ENCODE data around the gene NDOR1. TPM values are rescaled to one million over a fixed set of nuclear protein-coding genes. Genes with fewer than 3 reads are reported as not detected.

The NDOR1 gene
- total RNA-seq, 4 donors from 2014 or later = 6.5 to 12.3 (median 8.0) TPM

- Histone ChIP-seq H3K36me3 (peaks cover 0 to 37% (median 13%) of the 10 kb centered on the region in 4 donors), H3K4me3 (no peak overlapping the region), H3K27me3 (no peaks in the 10 kb centered on the region), H3K27ac (replicated peaks in 1 of 4) (no peak overlapping the region), H3K9me3 (no peaks in the 10 kb centered on the region), H3K4me1 (peaks cover 4 to 20% (median 13%) of the 10 kb centered on the region in 4 donors)
- 88% methylated on average over 13 of the region's 22 CpGs for WGBS
- TF ChIP-seq, protein P1, sequence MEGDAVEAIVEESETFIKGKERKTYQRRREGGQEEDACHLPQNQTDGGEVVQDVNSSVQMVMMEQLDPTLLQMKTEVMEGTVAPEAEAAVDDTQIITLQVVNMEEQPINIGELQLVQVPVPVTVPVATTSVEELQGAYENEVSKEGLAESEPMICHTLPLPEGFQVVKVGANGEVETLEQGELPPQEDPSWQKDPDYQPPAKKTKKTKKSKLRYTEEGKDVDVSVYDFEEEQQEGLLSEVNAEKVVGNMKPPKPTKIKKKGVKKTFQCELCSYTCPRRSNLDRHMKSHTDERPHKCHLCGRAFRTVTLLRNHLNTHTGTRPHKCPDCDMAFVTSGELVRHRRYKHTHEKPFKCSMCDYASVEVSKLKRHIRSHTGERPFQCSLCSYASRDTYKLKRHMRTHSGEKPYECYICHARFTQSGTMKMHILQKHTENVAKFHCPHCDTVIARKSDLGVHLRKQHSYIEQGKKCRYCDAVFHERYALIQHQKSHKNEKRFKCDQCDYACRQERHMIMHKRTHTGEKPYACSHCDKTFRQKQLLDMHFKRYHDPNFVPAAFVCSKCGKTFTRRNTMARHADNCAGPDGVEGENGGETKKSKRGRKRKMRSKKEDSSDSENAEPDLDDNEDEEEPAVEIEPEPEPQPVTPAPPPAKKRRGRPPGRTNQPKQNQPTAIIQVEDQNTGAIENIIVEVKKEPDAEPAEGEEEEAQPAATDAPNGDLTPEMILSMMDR (IDR thresholded peaks at IDR 0.05) = no peak
- TF ChIP-seq POLR2A (IDR thresholded peaks at IDR 0.05; ENCODE audit: low read depth) = no peak
- DNase-seq (ENCODE audit: extremely low spot score) = no peak
- intact Hi-C loops (cut with DNase I) = no loop called here
Observed at GRCh38 chr9:137215196-137215986, 9.9 kb downstream of the NDOR1 start.

DNA sequence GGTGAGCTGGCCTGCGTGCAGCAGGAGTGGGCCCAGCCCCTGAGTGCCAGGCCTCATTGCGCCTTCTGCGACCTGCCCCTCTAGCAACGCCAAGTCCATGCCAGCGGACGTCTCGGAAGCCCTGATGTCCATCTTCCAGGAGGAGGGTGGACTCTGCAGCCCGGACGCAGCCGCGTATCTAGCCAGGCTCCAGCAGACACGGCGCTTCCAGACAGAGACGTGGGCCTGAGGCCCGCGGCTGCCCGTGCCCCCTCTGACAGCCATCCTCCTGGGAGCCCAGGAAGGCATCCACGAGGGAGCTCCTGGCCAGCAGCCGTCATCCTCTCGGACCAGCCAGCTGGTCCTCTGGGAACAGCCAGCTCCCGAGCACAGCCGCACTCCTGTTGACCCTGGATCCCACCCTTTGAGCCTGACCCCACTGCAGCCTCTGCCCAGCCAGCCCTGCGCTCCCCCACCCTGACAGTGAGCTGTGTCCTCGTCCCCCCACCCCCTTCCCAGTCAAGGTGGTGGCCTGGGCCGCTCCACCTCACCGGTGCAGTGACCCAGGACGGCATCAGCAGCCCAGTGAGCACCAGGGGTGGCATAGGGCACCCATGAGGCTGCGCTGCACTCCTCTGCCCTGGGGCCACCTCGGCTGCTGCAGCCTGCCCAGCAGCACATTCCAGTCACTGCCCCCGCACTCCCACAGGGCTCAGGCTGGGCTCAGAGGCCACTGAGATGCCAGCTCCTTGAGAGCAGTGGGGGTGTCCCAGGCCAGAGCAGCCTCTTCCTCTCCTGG, 10.9 kb downstream of the NDOR1 start:
- peaks cover 9 to 30% (median 17%) of the 10 kb centered on the region in 4 donors for H3K4me1 ChIP-seq
- H3K36me3 ChIP-seq = peaks cover 0 to 27% (median 13%) of the 10 kb centered on the region in 4 donors
- DNase-seq (ENCODE audit: extremely low spot score) = no peak
- H3K27me3 ChIP-seq = no peaks in the 10 kb centered on the region
- intact Hi-C loops (cut with DNase I) = no loop called here
- TF ChIP-seq, protein P1 (IDR thresholded peaks at IDR 0.05) = no peak
- no peak for TF ChIP-seq EP300 (IDR thresholded peaks at IDR 0.05)
- H3K4me3 ChIP-seq = no peak overlapping the region
- H3K27ac ChIP-seq (replicated peaks in 1 of 4) = no peak overlapping the region
- 90% methylated on average over 4 of the region's 30 CpGs for WGBS
- no peaks in the 10 kb centered on the region for H3K9me3 ChIP-seq

- Histone ChIP-seq H3K27me3 (no peaks in the 10 kb centered on the region), H3K27ac (replicated peaks in 1 of 4) (no peak overlapping the region), H3K4me1 (peaks cover 18 to 38% (median 23%) of the 10 kb centered on the region in 4 donors), H3K36me3 (peaks cover 0 to 26% (median 13%) of the 10 kb centered on the region in 4 donors), H3K4me3 (peak overlapping the region in 2 of 4 donors; percentile 22 to 45), H3K9me3 (no peaks in the 10 kb centered on the region)
- no peak for DNase-seq (ENCODE audit: extremely low spot score)
- TF ChIP-seq, protein P1 (IDR thresholded peaks at IDR 0.05) = no peak
- no peak for TF ChIP-seq POLR2AphosphoS5 (IDR thresholded peaks at IDR 0.05)
- no peak for TF ChIP-seq EP300 (IDR thresholded peaks at IDR 0.05)
- TF ChIP-seq POLR2A (IDR thresholded peaks at IDR 0.05; ENCODE audit: low read depth) = no peak
- WGBS = 54% methylated on average over 16 of the region's 36 CpGs
- intact Hi-C loops (cut with DNase I) = no loop called here
Observed at GRCh38 chr9:137217276-137218211, 12.0 kb downstream of the NDOR1 start.

GRCh38 chr9:137218212-137218753, 12.8 kb downstream of the NDOR1 start:
- H3K36me3 ChIP-seq = peaks cover 0 to 26% (median 13%) of the 10 kb centered on the region in 4 donors
- 100% methylated on average over 1 of the region's 30 CpGs for WGBS

More at GRCh38 chr9:137218212-137218753, 12.8 kb downstream of the NDOR1 start:
- Histone ChIP-seq H3K4me1 (peaks cover 24 to 44% (median 29%) of the 10 kb centered on the region in 4 donors), H3K4me3 (no peak overlapping the region), H3K27me3 (no peaks in the 10 kb centered on the region), H3K9me3 (no peaks in the 10 kb centered on the region), H3K27ac (replicated peaks in 1 of 4) (no peak overlapping the region)
- TF ChIP-seq POLR2A (IDR thresholded peaks at IDR 0.05; ENCODE audit: low read depth) = no peak
- TF ChIP-seq, protein P1 (IDR thresholded peaks at IDR 0.05) = no peak
- TF ChIP-seq POLR2AphosphoS5 (IDR thresholded peaks at IDR 0.05) = no peak
- TF ChIP-seq EP300 (IDR thresholded peaks at IDR 0.05) = no peak
- intact Hi-C loops (cut with DNase I) = no loop called here
- DNase-seq (ENCODE audit: extremely low spot score) = no peak

Measured in esophagus muscularis mucosa (tissue), 4 donors.